Adrenal gland (tissue), 12 donors: ENCODE measurements around the gene HHAT. TPM values are rescaled to one million over a fixed set of nuclear protein-coding genes. Genes with fewer than 3 reads are reported as not detected.

ENCODE experiments used
- DNase-seq, 7 donors: peaks; one replicate each; pipeline ENCODE4 v3.0.0-alpha.2; 2019 to 2020
- H3K27ac ChIP-seq, 5 donors: fragments of 200-600 bp; sonication (generic) in 4 of 5; 1 replicate in 3 of 5; 2 replicates in 2 of 5; pipeline versions ENCODE4 v1.5.1 to v1.8.0; 2016 to 2020; ENCODE audit warnings: mild to moderate bottlenecking in 1 of 5
- H3K27me3 ChIP-seq: fragments of 200-600 bp; 2 replicates; pipeline ENCODE4 v1.8.0; 2021
- H3K36me3 ChIP-seq, 2 donors: fragments of 200-600 bp; replicated peaks in 1 of 2; 1 replicate in 1 of 2; 2 replicates in 1 of 2; pipeline versions ENCODE4 v1.5.1 to v1.8.0; 2018 to 2022
- H3K4me1 ChIP-seq, 2 donors: fragments of 200-600 bp; replicated peaks in 1 of 2; 1 replicate in 1 of 2; 2 replicates in 1 of 2; pipeline versions ENCODE4 v1.5.1 to v1.8.0; 2018 to 2021
- H3K4me3 ChIP-seq, 4 donors: fragments of 200-600 bp; sonication (generic) in 3 of 4; one replicate each; pipeline ENCODE4 v1.5.1; 2016 to 2018
- H3K9me3 ChIP-seq, 3 donors: fragments of 200-600 bp; sonication (generic) in 1 of 3; replicated peaks in 1 of 3; 1 replicate in 2 of 3; 2 replicates in 1 of 3; pipeline versions ENCODE4 v1.5.1 to v1.8.0; 2016 to 2021
- CTCF ChIP-seq, 6 experiments: fragments of 450-650 bp in 4 of 6; fragments of 200-600 bp in 2 of 6; sonication (generic) in 1 of 6; IDR thresholded peaks; 1 replicate in 5 of 6; 2 replicates in 1 of 6; pipeline versions ENCODE4 v1.5.1 to v1.8.0; 2016 to 2021; ENCODE audit warnings: antibody characterized with exemption in 6 of 6, mild to moderate bottlenecking in 2 of 6, moderate library complexity in 1 of 6
- POLR2A ChIP-seq, 2 donors: fragments of 450-650 bp; IDR thresholded peaks; one replicate each; pipeline ENCODE4 v1.6.1; 2017; ENCODE audit warnings: antibody characterized with exemption in 2 of 2, mild to moderate bottlenecking in 2 of 2, moderate library complexity in 1 of 2
- WGBS, 4 donors: extraction: QIAGEN DNeasy Blood & Tissue Kit in 2 of 4; methylation state at CpG; one replicate each; pipeline versions ENCODE4 v1.1.5 to v1.1.7; 2013 to 2017; 5-methylcytosine and 5-hydroxymethylcytosine counted together
- intact Hi-C, 2 donors: fragments of 100-400 bp; cut with DNase I; formaldehyde crosslinking; loops; one replicate each; pipeline versions ENCODE4 v1.14.1 to v1.15.0; 2022 to 2023
- polyA plus RNA-seq, 3 donors: library from polyadenylated mRNA; stranded (reverse); fragments of 200-250 nt in 2 of 3; fragments of 350-450 nt in 1 of 3; fragmentation: Illumina TruSeq in 1 of 3; extraction: RNeasy Lipid Tissue Mini Kit (QIAGEN cat#74804) in 1 of 3; gene quantifications; one replicate each; pipeline ENCODE4 v1.2.3, GENCODE V29; 2013 to 2014
- total RNA-seq, 9 donors: library from RNA; depleted of rRNA in 4 of 9; stranded (reverse); fragments of >200 nt in 4 of 9; fragments of 120-200 nt in 1 of 9; fragmentation: NEBNext Ultra II Directional in 1 of 9; extraction: Animal tissue kit (Norgen Biotek cat#: 25700) in 1 of 9; gene quantifications; one replicate each; pipeline versions ENCODE4 v1.1.0 to v1.2.4, GENCODE V29; 2013 to 2023
- donor health status: healthy with polysubstance abuse.
- donor health status: Bipolar disorder and iron deficiency.
- donor health status: DM: yes; HTN: yes; CAD: no.
- donor health status: DM: no; HTN: no; CAD: no.
- donor health status: DM: no; HTN: no; CAD: no.
- donor health status: DM: yes; HTN: yes; CAD: no.

The HHAT gene
- total and polyA plus RNA-seq, 12 donors, result 3.1 to 26.7 (median 12.3) TPM

- intact Hi-C loops, result no loop called here
- no peak overlapping the region for H3K27ac ChIP-seq
- H3K27me3 ChIP-seq, result no peaks in the 10 kb centered on the region
- H3K4me3 ChIP-seq, result no peak overlapping the region
- no peak for TF ChIP-seq POLR2A (IDR thresholded peaks at IDR 0.05)
- TF ChIP-seq CTCF (IDR thresholded peaks at IDR 0.05), result no peak
- no peak for DNase-seq
- WGBS, 4 donors, result 86 to 92% (median 90%) methylated on average over 5 to 6 of the region's 6 CpGs
- no peaks in the 10 kb centered on the region for H3K4me1 ChIP-seq
- H3K36me3 ChIP-seq, result no peaks in the 10 kb centered on the region
- no peaks in the 10 kb centered on the region for H3K9me3 ChIP-seq
Observed at GRCh38 chr1:210621712-210622111, 293.0 kb downstream of the HHAT start.

DNA sequence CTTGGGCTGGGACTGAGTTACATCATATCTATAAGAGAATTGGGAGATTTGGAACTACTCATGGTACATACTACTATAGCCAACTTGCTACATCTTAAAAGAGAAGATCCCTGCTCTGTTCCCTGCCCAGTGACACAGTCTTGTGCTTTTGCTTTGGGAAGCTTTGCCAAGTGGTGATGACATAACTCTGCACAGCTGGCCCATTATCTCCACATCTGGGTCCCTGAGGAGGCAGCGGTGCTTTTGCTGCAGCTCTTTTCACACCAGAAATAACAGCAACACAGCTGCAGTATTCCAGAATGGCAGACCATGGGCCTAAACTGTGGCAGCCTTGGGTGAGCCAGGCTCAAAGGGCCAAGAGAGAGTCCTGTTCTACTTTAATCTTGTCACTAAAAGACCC lies 296.0 kb downstream of the HHAT start:
- Histone ChIP-seq H3K27ac (no peak overlapping the region), H3K4me1 (no peaks in the 10 kb centered on the region), H3K36me3 (no peaks in the 10 kb centered on the region), H3K9me3 (no peaks in the 10 kb centered on the region), H3K4me3 (no peak overlapping the region), H3K27me3 (no peaks in the 10 kb centered on the region)
- no peak for TF ChIP-seq POLR2A (IDR thresholded peaks at IDR 0.05)
- TF ChIP-seq CTCF (IDR thresholded peaks at IDR 0.05), result no peak
- no peak for DNase-seq
- intact Hi-C loops, result no loop called here
- 77 to 85% (median 80%) methylated on average over 1 of the region's 1 CpG for WGBS, 4 donors

- TF ChIP-seq CTCF (IDR thresholded peaks at IDR 0.05), result no peak
- no peak for TF ChIP-seq POLR2A (IDR thresholded peaks at IDR 0.05)
- Histone ChIP-seq H3K27ac (no peak overlapping the region), H3K4me3 (no peak overlapping the region), H3K36me3 (no peaks in the 10 kb centered on the region), H3K9me3 (no peaks in the 10 kb centered on the region), H3K27me3 (no peaks in the 10 kb centered on the region), H3K4me1 (no peaks in the 10 kb centered on the region)
- DNase-seq, result no peak
- 85 to 94% (median 90%) methylated on average over 1 of the region's 1 CpG for WGBS, 4 donors
- intact Hi-C loops, result no loop called here
Observed at GRCh38 chr1:210625715-210626114, 297.0 kb downstream of the HHAT start.

GRCh38 chr1:210626341-210626740 lies 297.6 kb downstream of the HHAT start:
- Histone ChIP-seq H3K4me3 (no peak overlapping the region), H3K9me3 (no peaks in the 10 kb centered on the region), H3K4me1 (no peaks in the 10 kb centered on the region), H3K36me3 (no peaks in the 10 kb centered on the region), H3K27ac (no peak overlapping the region), H3K27me3 (no peaks in the 10 kb centered on the region)
- 83 to 100% (median 95%) methylated on average over 2 of the region's 2 CpGs for WGBS, 4 donors
- TF ChIP-seq POLR2A (IDR thresholded peaks at IDR 0.05) (no peak), CTCF (IDR thresholded peaks at IDR 0.05) (no peak)
- DNase-seq, result no peak
- intact Hi-C loops, result no loop called here
